HK-2 (cell line): Measurements from ENCODE around the gene ADORA1.

Source experiments
- DNase-seq: peaks from one replicate; pipeline ENCODE4 v3.0.0-alpha.2; 2018; ENCODE audit not compliant: unreplicated experiment

The ADORA1 gene

GRCh38 chr1:203093754-203094410 lies 33.6 kb upstream of the ADORA1 start:
- DNase-seq = no peak

- DNase-seq = no peak
Measured at GRCh38 chr1:203095061-203095690, 32.4 kb upstream of the ADORA1 start.

- DNase-seq = no peak
Measured at GRCh38 chr1:203096566-203096965, 31.0 kb upstream of the ADORA1 start.

GRCh38 chr1:203097001-203097400 lies 30.5 kb upstream of the ADORA1 start:
- DNase-seq = no peak

- no peak for DNase-seq
Measured at GRCh38 chr1:203098445-203098844, 29.1 kb upstream of the ADORA1 start.

- DNase-seq = no peak
Measured at GRCh38 chr1:203098914-203099520, 28.5 kb upstream of the ADORA1 start.

- DNase-seq = no peak
Measured at GRCh38 chr1:203099805-203100515, 27.6 kb upstream of the ADORA1 start.

GRCh38 chr1:203100516-203100869 lies 27.0 kb upstream of the ADORA1 start:
- DNase-seq = no peak

GRCh38 chr1:203101813-203102634 lies 25.5 kb upstream of the ADORA1 start:
- no peak for DNase-seq

GRCh38 chr1:203103216-203103615 lies 24.3 kb upstream of the ADORA1 start:
- no peak for DNase-seq

GRCh38 chr1:203103829-203104495 lies 23.6 kb upstream of the ADORA1 start:
- no peak for DNase-seq

GRCh38 chr1:203104789-203105390 lies 22.6 kb upstream of the ADORA1 start:
- no peak for DNase-seq

- DNase-seq = no peak
Measured at GRCh38 chr1:203112475-203112874, 15.1 kb upstream of the ADORA1 start.

GRCh38 chr1:203113308-203113707 lies 14.2 kb upstream of the ADORA1 start:
- DNase-seq = no peak

- no peak for DNase-seq
Measured at GRCh38 chr1:203114202-203114601, 13.3 kb upstream of the ADORA1 start.

GRCh38 chr1:203116091-203116820 lies 11.3 kb upstream of the ADORA1 start:
- DNase-seq = no peak

- peak; percentile 81 for DNase-seq
Measured at GRCh38 chr1:203117611-203118575, 9.6 kb upstream of the ADORA1 start.

- DNase-seq = no peak
Measured at GRCh38 chr1:203120325-203121153, 7.0 kb upstream of the ADORA1 start.
